Measurements from ENCODE around the gene CNPPD1.

DNA sequence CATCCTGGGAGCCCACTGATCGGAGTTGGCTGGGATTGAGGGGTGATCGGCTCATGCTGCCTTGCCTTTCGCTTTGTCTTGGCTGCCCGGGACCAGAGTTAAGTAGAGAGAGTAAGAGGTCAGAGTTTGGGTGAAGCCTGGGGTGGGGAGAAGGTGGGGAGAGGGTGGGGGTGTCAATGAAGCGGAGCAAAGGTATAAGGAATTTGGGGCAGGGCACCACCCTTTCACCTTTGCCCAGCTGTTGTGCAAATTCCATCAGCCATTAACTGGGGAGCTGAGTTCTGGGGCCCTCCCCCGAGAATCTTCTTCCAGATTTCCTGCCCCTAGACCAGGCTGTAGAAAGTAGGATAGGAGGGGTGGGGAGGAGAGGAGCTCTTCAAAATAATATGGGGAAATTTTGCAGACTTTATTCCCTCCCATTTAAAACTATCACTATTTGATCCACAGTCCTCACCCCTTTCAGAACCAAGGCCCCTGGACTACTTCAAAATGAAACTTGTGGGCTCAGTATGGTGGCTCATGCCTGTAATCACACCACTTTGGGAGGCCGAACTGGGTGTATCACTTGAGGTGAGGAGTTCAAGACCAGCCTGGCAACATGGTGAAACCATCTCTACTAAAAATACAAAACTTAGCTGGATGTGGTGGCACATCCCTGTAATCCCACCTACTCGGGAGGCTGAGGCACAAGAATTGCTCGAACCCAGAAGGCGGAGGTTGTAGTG is 6.6 kb downstream of the CNPPD1 start, which contains the start of gene SLC23A3:
- TF ChIP-seq CTCF (IDR thresholded peaks at IDR 0.05; ENCODE audit: insufficient read depth, low read length) (no peak), POLR2AphosphoS5 (IDR thresholded peaks at IDR 0.05; ENCODE audit: low read depth) (no peak), SPI1 (IDR thresholded peaks at IDR 0.05; ENCODE audit: borderline replicate concordance, low read depth) (no peak)

All from HL-60 (cell line).